ENCODE results near the gene PPP2R1B.

The PPP2R1B gene

GRCh38 chr11:111691176-111691575 lies 75.0 kb downstream of the PPP2R1B start:
- DNase-seq: no peak

- DNase-seq: no peak
Measured at GRCh38 chr11:111688013-111688412, 78.2 kb downstream of the PPP2R1B start.

- DNase-seq: no peak
Measured at GRCh38 chr11:111684251-111684650, 81.9 kb downstream of the PPP2R1B start.

- DNase-seq: no peak
Measured at GRCh38 chr11:111683806-111684205, 82.4 kb downstream of the PPP2R1B start.

GRCh38 chr11:111680486-111681175 lies 85.6 kb downstream of the PPP2R1B start:
- no peak for DNase-seq

All from CD4-positive, alpha-beta T cell treated with Interleukin-1 beta for 1 hour (primary cell).